GM18499 (cell line): ENCODE data around the gene SSTR3.
"Not testable (repeated sequence)": the region's sequence is repeated elsewhere in the genome, so short reads cannot be mapped to it uniquely, and the experiment has no call there.

Experiments
- ATAC-seq: cut with Tn5 transposase; IDR thresholded peaks from one replicate; pipeline ENCODE4 v1.9.1; 2021; ENCODE audit warnings: moderate number of reproducible peaks; ENCODE audit not compliant: insufficient read depth, unreplicated experiment

SSTR3 gene

DNA sequence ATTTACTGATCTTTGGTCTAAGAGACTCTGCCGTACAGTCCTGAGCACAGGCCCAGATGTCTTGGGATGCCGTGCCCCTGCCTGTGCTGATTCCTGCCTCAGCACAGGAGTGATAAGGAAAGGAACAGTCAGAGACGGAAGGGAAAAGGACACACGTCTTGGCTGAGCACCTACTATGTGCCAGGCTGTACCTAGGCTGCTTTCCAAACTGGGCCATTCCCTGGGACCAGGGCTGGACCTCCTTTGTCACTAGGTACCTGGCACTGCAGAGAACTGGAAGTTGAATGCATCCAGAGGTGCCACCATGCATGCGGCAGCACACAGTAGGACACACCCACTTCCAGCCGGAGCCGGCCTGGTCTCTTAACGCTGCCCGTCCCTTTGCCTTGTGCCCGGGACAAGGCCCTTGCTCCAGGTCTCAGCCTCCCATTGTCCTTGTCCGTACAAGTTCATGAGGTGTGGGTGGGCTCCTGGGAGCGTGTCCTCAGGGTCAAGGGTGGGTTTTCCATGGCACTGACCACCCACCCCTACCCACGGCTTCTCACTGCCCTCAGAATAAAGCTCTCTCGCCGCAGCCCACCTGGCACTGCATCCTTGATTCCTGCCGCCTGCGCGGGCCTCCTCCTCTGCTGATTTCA, 1.1 kb upstream of the SSTR3 start:
- no peak for ATAC-seq

DNA sequence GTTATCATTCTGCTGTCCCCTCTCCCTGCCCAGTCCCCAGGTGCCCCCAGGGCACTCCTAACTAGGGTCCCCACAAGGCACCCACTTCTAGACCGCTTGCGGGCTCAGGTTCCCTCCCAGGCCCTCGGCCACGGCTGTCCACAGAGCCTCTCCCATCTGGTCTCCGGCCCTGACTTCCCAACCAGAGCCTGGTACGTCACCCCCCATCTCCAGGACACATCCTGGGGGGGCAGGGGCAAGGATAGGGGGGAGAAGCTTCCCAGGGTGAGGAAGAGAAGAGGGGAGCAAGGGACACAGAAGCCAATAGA, 457 bp downstream of the SSTR3 start:
- no peak for ATAC-seq

DNA sequence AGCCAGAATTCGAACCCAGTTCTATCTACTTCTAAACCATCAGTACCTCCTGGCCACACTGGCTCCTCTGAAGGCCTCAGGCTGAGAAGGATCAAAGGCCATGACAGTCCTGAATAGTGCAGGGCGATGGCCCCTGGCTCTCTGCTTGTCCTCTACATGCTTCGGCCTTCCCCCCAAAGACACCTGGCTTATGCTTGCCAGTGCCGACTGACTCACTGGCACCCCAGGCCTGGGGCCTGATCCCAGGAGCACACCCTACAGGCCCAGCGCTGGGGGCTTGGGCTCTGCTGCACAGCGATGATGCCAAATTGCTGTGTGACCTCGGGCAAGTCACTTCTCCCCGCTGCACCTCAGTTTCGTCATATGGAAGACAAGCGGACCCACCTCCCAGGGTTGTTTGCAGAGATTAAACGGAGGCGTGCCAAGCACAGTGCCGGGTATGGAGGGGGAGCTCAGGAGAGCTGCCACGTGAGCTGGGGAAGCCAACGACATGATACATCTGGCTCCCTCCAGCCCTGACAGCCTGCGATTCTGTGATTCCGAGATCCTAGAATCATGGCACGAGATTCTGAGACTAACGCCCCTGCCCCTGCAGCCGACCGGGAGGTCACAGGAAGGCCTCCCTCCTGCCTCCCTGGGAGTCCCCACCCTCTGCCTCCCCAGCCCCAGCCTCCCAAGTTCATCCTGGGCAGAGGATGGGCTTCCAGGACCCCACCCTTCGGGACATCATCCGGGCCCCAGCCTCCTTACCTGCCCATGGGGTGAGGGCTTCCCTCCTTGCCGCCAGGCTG, 1.0 kb downstream of the SSTR3 start:
- ATAC-seq = no peak

DNA sequence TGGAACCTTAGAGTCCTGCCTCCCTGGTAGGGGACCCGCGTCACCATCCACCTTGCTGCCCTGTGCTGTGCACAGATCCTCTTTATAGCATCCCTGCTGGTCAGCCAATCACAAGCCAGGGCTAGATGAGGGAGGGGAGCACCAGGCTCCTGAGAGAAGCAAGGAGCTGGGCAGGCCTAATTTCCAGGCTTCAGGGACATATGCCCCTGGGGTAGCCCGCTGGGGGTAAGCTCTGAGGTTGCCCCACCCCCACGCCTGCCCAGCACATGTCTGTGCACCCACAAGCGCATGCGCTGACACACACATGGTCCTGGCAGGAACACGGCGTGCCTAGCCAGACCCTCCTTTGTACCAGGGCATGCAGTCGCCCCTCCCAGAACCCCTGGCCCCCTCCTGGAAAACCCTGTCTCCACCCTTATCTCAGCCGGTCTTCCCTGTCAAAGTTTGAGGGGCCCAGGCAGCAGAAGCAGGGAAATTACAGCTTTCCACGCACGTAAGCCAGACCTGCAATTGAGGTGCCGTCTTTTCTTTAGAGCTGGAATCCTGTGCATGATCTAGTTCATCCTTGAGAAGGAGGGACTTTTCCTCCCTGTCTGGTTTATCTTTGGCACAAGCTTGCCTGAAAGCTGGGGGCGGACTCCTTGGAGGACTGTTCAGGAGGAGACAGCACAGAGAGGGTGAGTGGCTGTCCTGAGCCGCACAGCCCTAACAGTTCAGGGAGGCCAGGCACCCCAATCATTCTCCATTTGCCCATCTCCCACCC, 2.1 kb downstream of the SSTR3 start:
- no peak for ATAC-seq

DNA sequence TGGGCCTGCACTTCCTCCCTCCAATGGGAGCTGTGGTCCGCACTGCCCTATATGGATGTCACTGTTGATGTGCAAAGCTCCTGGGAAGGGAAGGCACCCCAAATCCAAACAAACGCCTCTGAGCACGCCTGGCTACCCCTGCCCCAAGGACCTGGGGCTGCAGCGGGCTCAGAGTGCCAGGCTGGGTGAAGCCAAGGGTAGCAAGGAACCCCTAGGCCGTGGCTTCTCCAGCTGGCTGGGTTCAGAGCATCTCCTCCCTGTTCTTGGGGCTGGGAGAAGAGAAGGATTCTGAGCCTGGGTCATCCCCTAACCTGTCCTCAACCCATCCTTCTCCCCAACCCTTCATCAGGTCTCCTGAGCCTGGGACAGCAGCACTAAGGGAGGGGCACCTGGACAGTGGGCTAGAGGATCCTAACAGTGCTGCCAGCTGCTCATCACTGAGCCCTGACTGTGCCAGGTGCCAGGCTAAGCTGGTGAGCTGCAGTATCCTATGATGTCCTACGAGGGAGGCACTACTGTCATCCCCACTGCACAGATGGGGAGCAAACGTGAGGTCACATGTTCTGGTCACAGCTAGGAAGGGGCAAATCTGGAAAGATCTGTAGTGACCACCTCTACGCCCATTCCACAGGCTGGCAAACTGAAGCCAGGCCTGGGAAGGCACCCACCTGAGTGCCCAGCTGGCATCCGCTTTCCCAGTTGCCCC, 3.0 kb downstream of the SSTR3 start:
- no peak for ATAC-seq

DNA sequence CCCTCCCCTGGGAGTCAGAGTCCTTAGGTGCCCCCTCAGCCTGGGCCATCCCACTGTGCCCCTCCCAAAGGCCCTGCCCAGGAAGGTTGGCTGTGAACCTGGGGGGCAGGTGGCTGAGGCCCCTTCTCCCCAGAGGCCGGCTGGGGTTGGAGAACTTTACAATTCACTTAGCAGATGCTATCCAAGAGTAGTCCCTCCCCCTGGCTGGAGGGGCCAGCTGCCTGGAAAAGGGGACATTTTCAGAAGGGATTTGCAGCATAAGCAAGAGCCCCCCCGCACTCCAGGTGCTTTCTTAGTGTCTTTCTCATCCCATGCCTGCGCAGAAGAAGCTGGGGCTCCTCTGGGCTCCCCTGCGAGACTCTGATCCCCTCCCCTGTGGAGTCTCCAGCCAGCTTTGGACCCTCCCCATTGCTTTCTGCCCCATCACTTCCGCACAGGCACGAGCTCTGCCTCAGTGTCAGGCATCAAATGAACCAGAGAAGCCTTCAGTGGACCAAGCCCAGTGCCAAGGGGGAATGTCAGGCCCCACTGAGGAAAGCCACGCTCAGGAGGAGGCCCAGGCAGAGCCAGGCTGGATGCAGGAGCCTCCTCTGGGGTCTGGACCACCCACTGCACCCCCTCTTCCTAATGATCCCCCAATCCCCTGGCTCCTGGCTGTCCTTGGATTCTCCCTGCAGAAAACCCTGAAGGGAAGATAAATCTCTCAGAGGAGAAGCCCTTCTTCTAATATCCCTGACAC, 3.7 kb downstream of the SSTR3 start:
- ATAC-seq = no peak

DNA sequence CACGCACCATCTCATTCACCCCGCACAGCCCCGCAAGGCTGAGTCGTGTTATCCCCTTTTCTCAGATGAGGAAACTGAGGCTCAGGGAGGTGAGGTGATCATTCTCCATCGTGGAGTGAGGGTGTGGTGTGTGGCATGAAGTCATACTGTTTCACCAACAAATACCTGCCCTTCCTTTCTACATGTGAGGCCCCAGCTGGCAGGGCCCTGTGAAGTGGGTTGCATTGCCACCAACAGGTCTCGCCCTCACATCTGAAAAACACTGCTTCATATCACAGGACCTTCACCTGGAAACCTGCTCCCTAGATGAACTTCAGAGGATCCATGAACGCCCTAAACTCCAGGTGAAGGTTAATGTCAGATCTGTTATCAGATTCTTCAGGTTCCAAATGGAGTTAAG, 4.3 kb downstream of the SSTR3 start:
- no peak for ATAC-seq

DNA sequence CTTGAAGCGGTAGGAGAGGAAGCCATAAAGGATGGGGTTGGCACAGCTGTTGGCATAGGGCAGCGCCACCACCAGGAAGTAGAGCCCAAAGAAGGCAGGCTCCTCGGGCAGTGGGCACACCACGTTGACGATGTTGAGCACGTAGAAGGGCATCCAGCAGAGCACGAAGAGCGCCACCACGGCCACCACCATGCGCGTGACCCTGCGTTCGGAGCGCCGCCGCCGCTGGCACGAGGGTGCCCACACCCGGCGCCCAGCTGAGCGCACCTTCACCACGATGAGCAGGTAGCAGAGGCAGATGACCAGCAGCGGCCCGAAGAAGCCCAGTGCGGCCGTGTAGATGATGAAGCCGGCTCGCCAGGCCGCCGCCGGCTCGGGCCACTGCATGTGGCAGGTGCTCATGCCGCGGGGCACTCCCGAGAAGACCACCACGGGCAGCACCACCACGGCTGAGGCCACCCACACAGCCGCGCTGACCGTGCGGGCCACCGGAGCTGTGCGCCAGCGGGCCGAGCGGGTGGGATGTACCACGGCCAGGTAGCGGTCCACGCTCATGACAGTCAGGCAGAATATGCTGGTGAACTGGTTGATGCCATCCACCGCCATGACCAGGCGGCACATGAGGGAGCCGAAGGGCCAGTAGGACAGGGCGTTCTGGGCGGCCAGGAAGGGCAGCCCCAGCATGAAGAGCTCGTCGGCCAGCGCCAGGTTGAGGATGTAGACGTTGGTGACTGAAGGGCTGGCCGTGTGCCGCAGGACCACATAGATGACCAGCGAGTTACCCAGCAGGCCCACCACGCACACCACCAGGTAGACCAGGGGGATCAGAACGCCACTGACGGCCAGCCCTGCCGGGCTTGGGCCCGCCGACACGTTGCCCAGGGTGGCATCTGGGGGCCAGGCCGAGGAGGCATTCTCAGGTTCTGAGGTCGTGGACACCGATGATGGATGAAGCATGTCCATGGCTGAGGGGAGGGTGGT, 5.1 kb downstream of the SSTR3 start:
- no peak for ATAC-seq

DNA sequence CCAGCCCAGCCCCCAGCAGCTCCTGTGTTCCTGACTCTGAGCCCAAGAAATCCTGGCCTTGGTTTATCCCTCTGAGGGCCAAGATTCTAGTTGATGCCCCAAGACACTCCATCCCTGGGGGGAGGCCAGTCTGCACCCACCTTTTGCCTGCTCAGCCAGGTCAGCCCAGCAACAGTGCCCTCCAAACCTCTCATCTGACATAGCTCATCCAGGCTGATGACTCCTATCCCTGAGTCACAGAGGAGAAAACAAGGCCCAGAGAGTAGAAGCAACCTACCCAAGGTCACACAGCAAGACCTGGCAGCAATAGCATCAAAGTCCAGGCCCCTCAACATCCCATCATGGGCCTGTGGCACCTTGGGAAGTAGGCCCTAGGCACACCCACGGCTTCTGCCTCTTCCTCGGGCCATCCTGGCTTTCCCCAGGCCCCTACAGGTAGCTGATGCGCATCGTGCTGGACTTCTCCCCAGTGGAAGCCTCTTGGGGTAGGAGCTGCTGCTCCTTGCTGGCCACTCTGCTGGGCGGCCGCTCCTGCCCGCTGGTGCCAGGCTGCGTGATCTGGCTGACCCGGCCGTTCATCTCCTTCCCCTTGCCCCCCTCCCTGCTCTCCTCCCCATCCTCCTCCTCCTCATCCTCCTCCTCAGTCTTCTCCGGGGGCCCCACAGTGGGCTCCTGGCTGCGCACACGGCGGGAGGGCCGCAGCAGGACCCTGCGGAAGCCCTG, 6.0 kb downstream of the SSTR3 start:
- no peak for ATAC-seq

DNA sequence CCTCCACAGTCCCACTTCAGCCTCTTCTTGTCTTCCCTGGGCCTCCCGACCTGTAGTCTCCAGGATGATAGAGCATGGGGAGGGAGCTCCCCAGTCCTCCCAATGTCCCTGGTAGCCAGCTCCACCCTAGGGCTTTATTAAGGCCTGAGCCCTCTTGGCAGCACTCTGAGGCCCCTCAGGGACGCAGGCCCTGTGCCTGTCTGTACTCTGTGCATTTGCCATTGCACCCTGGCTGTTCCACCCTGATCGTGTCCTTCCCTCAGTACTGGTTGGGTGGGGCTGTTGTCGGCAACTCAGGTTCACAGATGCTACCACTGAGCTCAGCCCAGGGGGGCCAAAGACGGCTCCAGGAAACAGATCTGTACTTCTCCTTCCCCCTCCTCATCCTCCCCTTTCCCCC, 7.2 kb downstream of the SSTR3 start:
- ATAC-seq = no peak

DNA sequence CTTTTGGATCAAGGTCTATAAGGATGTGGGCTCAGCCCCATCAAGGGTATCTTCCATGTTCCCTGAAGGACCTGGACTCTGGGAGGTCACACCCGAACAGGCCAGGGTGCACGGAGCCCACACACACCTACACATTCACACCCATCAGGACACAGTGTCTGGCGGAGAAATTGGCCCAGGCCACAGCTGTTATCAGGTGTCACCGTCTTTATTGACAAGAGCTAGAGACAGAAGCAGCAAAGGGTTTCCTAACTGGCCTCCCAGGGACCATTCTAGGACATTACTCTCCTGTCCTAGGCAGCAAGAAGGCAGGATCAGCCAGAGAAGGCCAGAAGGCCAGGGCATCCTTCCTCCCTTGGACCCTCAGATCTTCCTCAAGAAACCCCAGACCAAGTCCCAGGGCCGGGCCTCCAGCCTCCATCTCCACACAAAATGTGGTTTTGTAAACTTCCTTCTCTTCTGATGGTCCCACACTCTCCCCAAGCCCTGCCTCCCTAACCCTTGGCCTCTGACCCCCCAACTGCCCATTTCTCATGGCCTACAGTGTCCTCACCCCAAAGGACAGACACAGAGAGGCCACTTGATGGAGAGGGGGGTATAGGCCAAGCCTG, 8.1 kb downstream of the SSTR3 start:
- ATAC-seq = no peak

DNA sequence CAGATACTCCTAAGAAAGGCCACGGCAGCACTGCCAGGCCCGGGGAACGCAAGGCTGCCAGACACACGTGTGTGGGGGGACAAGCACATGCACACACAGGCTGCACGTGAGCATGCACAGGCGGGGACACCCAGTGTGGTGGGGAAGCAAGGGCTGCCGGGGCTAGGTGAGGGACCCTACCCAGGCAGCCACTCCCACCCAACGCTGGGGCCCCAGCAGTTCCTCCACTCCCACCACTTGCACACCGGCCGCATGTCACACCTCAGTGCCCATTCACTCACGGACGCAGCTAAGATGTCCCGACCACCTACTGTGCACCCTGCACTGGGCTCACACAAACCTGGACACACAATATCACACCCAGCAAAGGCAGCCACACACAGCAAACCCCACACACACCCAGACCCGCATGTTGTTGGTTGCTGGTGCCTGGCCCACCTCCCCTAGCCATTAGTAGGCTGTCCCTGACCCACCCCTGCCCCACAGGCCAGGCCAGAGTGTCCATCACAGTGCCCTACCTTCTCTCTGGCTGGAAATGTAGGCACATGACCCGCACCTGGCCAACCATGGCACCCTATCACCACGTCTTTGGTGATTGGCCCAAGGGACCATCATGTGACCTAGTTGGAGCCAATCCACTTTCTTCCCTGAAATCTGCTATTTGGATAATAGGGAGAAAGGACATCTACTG, 8.8 kb downstream of the SSTR3 start:
- ATAC-seq = no peak

DNA sequence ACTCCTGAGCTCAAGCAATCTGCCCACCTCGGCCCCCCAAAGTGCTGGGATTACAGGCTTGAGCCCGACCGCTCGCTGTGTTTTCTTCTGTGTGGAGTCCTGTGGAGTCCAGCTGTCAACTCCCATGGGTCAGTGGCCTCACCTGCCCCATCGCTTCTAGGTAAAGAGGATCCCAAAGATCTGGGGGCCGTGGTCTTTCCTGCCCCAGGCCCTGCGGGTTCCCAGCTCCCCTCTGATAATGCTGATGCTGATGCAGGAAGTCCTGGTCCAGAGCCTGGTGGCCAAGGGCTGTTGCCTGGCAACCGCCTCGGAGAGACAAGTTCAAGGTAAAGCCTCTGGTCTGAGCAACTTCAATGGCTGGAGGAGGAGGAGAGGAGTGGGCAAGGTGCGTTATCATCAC, 9.6 kb downstream of the SSTR3 start:
- no peak for ATAC-seq

DNA sequence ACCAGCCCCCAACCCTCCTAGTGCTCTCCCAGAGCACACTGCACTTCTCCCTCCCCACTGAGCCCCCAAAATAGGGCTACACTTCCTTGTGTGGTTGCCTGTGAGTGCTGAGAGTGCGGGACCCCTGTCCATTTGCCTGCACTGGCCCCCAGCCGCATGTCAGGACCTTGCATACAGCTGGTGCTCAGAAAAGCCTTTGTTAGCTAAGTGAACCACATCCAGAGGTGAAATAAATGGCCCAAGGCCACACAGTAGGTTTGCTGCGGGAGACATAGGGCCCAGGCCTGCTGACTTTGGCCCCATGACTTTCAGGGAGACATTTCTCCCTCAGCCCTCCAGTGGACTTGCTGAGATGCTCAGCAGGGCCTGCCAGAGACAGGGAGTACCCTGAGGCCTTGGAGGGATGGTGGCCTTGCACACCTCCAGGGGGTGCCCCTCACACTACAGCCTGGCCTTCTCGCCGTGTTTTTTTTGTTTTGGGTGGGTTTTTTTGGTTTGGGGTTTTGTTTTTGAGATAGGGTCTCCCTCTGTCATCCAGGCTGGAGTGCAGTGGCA, 10.2 kb downstream of the SSTR3 start:
- ATAC-seq = no peak

DNA sequence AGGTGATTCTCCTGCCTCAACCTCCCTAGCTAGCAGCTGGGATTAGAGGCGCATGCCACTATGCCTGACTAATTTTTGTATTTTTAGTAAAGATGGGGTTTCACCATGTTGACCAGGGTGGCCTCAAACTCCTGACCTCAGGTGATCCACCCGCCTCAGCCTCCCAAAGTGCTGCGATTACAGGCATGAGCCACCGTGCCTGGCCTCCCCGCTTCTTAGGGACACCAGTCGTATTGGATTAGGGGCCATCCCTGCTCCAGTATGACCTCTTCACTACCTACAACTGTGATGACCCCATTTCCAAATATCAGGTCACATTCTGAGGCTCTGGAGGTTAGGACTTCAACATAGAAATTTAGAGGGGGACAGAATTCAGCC, 10.8 kb downstream of the SSTR3 start:
- ATAC-seq = not testable (repeated sequence)

DNA sequence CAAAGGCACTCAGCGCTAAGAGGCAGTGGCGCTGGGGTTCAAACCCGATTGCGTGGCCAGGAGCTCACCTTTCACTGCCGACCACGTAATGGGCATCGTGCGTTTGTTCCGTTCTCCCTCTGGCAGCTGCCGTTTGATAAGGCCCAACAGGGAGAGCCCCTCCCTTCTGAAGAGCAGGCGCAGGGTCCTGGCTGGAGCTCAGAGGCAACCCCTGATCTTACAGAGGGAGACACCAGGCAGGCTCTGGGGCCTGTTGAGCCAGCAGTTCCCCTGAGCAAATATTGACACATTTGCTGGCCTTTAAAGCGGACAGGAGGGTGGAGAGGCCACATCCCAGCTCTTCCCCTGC, 12.5 kb downstream of the SSTR3 start:
- no peak for ATAC-seq

DNA sequence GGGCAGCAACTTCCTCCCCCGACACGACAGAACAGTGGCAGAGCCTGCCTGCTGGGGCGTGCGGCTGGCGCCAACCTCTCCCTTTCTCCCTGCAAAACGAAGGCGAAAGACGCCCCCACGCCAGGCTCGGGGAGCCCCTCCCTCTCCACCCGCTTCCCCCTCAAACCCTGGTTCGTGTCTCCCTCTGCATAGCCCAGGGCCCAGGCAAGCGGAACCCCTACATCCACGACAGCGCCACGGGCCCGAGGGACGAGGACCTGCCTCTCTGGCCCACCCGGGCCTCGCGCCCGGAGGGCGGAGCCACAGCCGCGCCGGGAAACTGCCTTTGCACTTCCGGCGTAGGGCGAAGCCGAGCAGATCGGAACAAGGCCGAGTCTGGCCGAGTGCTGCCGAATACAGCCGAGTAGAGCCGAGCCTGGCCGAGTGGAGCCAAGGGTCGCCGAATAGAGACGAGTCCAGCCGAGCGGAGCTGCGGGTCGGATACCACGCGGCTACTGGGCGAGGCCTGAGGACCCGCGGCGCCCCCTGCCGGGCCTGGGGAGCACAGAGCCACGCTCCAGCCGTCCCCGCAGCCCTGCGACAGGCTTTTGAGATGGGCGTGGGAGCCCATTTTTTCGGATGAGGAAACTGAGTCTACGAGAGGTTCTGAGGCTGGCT, 13.0 kb downstream of the SSTR3 start:
- ATAC-seq = peak; percentile 80
